HG02610 (cell line): Measurements from ENCODE around the gene NELL2.

Experiments
- ATAC-seq: cut with Tn5 transposase; IDR thresholded peaks from one replicate; pipeline ENCODE4 v1.9.1; 2021; ENCODE audit warnings: mild to moderate bottlenecking, moderate library complexity; ENCODE audit not compliant: unreplicated experiment

The NELL2 gene

GRCh38 chr12:44627387-44628166 lies 248.5 kb downstream of the NELL2 start:
- ATAC-seq, result no peak

GRCh38 chr12:44626883-44627282 lies 249.2 kb downstream of the NELL2 start:
- ATAC-seq, result no peak

GRCh38 chr12:44618946-44619345 lies 257.2 kb downstream of the NELL2 start:
- ATAC-seq, result no peak

- ATAC-seq, result no peak
These were observed 259.7 kb downstream of the NELL2 start for GRCh38 chr12:44616402-44616801.

GRCh38 chr12:44611538-44611937 lies 264.6 kb downstream of the NELL2 start:
- no peak for ATAC-seq

- no peak for ATAC-seq
These were observed 272.4 kb downstream of the NELL2 start for GRCh38 chr12:44603701-44604100.

- no peak for ATAC-seq
These were observed 283.5 kb downstream of the NELL2 start for GRCh38 chr12:44592626-44593025.

- no peak for ATAC-seq
These were observed 286.4 kb downstream of the NELL2 start for GRCh38 chr12:44589697-44590096.

GRCh38 chr12:44588651-44589050 lies 287.5 kb downstream of the NELL2 start:
- ATAC-seq, result no peak

GRCh38 chr12:44584625-44585024 lies 291.5 kb downstream of the NELL2 start:
- no peak for ATAC-seq

GRCh38 chr12:44582521-44582920 lies 293.6 kb downstream of the NELL2 start:
- ATAC-seq, result no peak

GRCh38 chr12:44581642-44582242 lies 294.4 kb downstream of the NELL2 start:
- no peak for ATAC-seq

GRCh38 chr12:44574586-44574985 lies 301.5 kb downstream of the NELL2 start:
- no peak for ATAC-seq

- ATAC-seq, result no peak
These were observed 302.4 kb downstream of the NELL2 start for GRCh38 chr12:44573723-44574122.

- no peak for ATAC-seq
These were observed 305.0 kb downstream of the NELL2 start for GRCh38 chr12:44571006-44571550.

GRCh38 chr12:44570036-44570583 lies 306.0 kb downstream of the NELL2 start:
- ATAC-seq, result no peak

GRCh38 chr12:44565163-44565562 lies 311.0 kb downstream of the NELL2 start:
- no peak for ATAC-seq

GRCh38 chr12:44563486-44563885 lies 312.6 kb downstream of the NELL2 start:
- ATAC-seq, result no peak

- no peak for ATAC-seq
These were observed 317.6 kb downstream of the NELL2 start for GRCh38 chr12:44558340-44559100.

- no peak for ATAC-seq
These were observed 320.7 kb downstream of the NELL2 start for GRCh38 chr12:44555454-44555853.

GRCh38 chr12:44551631-44552030 lies 324.5 kb downstream of the NELL2 start:
- ATAC-seq, result no peak
